Activated CD8-positive, alpha-beta memory T cell treated with anti-CD3 and anti-CD28 coated beads for 48 hours (primary cell): ENCODE measurements around the gene NTPCR.

Experiments used
- DNase-seq, 3 experiments: peaks; one replicate each; pipeline ENCODE4 v3.0.0-alpha.2; 2020; ENCODE audit warnings: low read depth in 2 of 3, low spot score in 2 of 3

The NTPCR gene

DNA sequence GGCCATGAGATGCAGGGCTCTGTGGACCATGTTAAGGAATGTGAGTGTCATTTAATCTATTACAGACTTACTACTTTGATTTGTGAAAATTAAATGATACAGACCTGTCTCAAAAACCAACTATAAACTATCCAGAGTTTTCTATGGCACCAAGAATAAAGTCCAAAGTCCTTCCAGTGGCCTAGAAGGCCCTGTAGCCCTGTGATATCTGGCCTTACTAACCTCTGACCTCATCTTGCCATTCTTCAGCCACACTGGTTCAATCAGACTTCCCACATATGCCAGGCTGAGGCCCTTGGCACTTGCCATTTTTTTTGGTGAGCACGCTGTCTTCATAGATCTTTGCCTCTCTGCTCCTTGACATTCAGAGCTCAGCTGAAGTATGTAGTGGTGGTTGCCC is 7.7 kb downstream of the NTPCR start:
- no peak for DNase-seq

DNA sequence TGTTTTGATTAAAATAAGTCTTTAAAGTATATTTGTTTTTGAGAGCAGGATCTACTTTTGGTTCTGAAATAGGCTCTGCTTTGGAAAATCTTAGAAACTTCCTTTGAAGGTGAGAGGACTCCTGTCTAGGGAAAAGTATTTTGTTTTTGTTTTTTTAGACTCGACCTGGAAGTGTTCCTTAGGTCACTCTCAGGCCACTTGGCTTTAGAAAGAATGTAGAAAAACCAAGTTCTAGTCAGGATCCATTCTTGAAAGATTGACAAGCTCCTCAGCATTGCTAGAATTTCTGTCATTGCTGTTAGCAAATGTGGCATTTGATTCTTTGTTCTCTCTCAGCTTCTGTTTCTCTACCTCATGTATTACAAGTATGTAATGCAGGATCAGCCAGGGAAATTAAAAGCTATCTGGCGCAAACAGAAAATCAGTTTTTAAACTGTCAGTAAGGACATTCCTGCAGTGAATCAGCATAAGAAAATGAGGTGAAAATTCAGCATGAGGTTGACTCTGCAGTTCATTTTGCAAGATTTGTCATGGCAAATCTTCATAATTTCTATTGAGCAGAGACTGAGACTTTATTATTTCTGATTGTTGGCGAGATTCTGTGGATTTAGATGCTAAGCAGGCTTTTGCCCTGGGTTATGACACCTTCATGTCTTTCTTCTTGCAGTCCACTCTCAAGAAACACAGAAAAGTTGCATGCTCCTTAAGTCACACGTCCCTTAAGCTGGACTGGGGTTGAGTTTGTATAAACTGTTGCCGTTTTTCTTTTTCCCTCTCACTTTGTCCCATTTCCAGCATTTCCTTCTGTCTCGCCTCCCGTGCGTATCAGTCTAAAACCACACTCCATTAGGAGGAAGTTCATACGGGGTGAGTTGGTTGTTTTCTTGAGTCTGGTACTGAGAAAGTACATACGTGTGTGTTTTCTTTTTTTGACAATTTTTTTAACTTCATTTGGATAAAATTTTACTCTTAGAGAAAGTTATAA is 12.6 kb downstream of the NTPCR start:
- no peak for DNase-seq

DNA sequence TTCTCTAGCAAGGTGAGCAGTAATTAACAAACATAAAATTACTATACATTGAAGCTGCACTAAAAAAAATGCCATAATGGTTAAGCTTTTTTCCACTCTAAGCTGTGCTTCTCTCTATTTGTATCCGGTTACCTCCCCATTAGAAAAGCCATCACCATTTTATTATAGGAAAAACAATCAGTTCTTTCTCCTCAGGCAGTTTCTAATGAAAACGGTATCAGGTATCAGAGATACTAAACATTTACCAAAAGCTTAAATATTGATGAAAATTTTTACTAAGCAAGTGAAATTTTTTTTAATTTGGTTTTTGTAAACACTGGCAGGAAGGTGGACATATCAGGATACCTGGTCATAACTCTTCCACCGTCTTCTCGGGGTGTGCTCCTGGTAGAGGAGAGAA is 14.2 kb downstream of the NTPCR start:
- DNase-seq: no peak

DNA sequence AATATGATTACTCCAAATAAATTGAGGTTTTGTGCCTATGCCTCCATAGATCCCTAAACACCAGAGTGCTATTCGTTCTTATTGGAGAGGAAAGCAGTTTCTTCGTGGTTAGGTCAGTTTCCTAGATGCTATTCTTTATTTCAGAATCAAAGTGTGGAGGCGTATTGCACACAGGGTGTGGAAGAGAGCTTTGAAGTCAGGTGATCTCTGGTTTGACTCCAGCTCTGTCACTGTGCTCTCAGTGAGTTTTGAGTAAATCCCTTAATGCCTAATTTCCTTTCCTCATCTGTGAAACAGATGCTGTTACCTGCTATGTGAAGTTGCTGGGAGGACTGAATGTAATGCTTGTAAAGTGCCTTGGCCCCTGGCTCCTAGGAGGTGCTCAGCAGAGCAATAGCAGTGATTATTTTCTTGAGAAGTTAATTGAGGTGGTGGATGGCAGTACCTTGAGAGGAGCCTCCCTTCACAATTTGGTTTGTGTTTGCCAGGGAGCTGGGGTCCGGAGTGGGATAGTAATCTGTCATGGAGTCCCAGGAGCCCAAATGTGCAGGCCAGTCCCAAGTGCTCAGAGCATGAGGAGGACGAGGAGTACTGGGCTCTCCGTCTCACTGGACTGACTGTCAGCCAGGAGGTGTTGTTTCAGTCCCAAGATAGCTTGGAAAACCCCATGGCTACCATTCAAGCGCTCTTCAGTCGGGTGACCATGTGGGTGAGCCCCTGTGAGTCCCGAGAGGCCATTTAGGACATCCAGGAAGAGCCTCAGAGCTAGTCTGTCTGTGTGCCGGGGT is 14.9 kb downstream of the NTPCR start:
- no peak for DNase-seq

DNA sequence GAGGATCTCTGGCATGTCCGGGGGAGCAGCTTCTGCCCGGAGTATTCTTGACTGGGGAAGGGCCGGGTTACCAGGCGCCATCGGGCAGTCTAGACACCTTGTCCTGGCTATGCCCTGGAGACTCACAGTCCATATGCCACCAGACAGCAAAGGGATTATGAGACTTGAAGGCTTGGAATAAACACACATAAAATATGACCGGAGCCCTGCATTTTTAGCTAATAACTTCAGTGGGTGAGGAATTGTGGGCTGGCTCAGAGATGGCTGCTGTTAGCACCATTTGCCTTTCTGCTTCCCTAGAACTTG is 15.5 kb downstream of the NTPCR start:
- DNase-seq: no peak

DNA sequence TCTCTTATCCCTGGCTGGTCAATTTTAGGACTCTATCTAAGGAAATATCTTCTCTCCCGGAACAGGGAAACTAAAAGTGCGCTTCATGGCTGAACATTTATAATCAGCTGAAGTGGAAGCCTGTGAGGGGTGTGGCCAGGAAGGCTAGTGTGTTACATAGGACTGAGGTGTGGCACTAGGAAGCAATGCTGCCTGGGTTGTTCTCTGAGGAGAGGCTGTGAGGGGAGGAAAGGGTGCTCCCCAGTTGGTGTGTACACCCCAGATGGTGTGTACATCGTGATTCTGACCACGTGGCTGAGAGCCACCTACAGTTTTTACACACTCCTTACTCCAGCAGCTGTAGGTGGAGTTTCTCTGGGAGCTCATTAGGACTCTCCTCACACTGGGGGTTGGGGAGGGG is 16.3 kb downstream of the NTPCR start:
- no peak for DNase-seq

DNA sequence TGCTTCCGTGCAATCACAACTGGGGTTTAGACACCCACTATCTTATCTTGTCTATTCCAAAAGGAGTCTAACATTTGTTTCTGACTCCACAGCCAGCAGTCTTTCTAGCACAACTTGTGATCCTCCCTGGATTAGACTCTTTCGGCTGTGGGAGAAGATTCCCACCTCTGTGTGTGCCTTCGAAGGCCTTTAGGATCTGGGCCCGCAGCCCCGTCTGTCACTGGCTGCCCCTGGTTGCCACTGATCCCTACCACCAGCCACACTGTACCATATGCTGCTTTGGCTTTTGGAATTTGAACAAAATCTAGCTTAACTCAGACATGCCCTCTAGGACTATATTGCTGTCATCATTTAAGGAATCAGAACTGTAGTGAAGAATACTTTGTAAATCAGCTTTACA is 18.0 kb downstream of the NTPCR start:
- DNase-seq: no peak

DNA sequence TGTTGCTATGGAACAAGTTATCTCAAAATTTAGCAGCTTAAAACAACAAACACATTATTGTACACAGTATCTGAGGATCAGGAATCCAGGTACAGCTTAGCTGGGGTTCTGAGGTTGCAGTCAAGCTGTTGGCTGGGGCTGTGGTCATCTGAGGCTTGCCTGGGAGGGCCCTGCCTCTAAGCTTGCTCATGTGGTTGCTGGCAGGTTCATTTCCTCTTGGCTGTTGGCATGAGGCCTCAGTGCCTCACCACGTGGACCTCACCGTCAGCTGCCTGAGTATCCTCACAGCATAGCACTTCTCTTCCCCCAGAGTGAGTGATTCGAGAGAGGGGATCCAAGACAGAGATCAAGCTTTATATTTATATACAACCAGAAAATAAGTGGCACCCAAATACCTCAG is 18.6 kb downstream of the NTPCR start:
- no peak for DNase-seq

DNA sequence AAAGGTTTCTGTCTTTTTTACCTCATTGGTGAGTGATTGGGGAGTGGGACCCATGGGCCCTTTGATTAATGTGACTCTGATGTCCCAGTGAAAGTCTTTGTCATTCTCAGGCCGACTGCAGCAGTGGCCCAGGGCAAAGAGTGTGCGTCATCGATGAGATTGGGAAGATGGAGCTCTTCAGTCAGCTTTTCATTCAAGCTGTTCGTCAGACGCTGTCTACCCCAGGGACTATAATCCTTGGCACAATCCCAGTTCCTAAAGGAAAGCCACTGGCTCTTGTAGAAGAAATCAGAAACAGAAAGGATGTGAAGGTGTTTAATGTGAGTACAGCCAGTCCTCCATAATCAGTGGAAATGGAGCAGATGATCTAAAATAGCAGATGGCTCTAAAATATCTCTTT is 19.4 kb downstream of the NTPCR start:
- DNase-seq: no peak

DNA sequence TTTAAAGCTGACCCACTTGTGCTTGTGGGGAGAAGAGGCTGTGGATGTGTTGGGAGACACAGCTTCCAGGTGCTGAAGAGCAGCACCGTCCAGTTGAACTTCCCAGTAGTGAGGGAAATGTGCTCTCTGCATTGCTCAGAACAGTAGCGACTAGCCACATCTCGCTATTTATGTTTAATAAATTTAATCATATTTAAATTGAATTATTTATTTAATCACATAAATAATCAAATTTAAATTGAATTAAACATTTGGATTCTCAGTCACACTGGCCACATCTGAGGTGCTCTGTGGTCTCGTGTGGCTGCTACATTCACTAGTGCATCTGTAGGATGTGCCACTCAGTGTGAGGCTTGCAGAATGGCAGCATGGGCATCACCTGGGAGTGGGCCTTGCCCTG is 20.1 kb downstream of the NTPCR start:
- no peak for DNase-seq

DNA sequence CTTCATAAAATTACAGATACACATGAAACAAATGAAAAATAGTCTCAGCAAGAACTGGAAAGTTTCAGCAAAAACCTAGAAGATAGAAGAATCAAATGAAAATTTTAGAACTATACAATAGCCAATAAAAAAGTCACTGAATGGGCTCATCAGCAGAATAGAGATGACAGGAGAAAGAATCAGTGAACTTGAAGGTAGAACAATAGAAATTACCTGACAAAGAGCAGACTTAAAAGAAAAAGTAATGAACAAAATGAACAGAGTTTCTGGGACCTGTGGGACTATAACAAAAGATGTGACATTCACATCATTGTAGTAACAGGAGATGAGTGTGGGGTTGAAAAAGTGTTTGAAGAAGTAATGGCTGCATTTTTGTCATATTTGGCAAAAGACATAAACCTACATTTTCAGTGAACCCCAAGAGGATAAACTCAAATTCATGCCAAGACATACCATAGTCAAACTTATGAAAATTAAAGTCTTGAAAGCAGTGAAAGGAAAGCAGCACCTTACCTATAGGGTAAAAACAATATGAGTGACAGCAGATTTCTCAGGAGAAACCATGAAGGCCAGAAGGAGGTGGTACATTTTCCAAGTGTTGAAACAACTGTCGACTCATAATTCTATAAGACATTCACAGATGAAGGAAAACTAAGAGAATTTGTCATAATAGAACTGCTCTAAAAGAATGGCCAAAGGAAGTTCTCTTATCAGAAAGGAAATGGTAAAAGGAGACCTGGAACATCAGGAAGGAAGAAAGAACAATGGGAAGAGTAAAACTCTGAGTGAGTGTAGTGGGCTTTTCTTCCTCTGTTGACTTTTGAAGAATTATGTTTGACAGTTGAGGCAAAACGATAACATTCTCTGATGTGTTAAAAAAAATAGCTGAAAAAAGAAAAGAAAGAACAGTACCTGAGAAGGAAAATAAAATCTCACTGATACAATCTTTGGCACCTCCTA is 23.5 kb downstream of the NTPCR start:
- DNase-seq: no peak

DNA sequence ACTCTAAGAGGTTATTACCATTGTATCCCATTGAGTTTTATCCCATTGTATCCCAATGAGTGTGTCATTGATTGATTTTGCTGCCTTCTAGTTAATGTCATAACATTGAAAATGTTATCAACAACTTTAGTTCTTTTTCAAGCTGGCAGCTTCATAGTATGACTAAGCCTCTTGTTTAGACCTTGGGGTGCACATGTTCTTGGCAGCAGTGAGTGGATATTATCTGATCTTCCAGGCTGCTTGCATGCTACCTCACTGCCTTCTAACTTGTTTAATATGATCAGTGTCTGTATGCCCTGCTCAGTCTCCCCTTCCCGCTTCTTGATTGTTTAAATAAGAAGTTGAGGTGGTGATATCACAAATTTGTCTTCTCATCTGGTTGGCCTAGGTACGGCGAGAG is 24.6 kb downstream of the NTPCR start:
- DNase-seq: no peak

DNA sequence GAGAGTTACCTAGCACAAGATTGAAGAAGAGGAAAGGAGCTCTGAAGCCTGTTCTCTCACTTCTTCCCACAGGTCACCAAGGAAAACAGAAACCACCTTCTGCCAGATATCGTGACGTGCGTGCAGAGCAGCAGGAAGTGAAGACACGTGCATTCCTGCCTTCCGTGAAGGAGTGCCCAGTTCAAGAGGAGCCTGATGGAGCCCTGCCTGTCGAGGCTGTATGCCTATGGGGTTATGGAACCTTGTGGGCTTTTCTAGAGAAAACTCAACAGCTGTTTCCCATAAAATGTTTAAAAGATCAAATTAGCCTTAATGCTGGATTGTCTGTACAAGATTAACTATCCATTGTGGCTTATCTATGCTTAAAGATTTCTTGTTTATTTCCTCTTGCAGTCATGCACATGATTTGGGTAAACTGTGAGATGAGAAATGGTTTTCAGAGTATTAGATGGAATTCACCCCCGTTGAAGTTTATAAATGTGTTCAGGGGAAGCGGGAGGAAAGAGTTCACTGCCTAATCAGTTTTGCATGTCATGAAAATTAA is 27.8 kb downstream of the NTPCR start:
- no peak for DNase-seq

DNA sequence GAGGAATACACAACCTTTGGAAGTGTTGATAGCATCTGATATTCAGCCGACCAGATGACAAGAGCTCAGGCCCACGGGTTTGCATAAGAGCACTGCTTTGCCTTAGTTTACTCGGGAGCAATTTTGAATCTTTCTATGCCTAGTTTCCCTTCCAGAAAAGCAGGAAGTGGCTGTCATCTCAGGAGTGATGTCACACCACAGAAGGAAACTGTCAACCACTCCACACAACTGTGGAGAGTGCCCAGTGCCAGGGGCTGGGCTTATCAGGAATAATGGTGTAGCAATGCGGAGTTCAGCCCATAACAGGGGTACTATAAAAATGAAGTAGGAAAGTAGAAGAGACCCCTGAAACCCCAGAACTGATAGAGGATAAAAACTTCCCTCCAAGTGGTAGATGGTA is 28.4 kb downstream of the NTPCR start:
- DNase-seq: no peak

DNA sequence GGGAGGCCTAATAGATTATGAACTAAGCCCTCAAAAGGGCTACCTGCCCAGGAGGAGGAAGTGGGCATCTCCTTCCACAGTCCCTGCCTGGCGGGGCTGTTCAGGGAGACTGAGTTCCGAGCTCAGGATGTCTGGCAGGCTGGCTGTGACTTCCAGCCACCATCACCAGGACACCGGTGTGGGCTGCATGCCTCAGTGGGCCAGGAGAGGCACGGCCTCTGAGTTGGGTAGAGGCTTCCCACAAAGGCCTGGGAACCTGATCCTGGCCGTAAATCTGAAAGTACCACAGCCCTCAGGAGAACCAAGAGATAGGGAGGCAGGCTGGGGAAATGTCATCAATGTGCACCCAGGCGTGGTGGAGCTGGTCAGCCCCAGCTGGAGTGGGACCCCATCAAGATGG is 29.1 kb downstream of the NTPCR start:
- no peak for DNase-seq

DNA sequence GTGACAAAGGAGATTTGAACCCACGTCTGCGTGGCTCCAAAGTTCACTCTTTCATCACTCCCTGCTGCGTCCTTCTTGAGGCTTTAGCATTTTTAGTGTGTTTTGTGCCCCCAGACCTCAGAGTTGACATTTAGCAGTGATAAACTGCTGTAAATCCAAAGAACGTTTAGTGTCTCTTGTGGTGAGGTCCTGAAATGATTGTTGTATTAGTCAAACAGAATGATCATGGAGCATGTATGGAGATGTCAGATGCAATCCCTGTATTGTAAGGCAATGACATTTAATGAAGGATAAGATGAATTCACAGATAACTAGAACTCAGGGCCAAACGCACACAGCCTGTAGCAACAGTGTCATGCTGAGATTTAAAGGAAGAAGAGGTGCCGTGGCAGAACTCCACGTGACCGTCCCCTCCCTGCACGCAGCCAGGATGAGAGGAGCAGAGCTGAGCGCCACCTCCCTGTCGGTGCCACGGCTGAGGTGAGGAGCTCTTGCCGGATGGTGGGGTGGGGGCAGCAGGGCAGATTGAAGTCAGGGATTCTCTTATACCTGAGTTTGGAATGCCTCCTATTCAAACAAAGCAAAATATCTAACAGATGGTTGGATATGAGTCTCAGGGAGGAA is 30.1 kb downstream of the NTPCR start:
- DNase-seq: no peak

DNA sequence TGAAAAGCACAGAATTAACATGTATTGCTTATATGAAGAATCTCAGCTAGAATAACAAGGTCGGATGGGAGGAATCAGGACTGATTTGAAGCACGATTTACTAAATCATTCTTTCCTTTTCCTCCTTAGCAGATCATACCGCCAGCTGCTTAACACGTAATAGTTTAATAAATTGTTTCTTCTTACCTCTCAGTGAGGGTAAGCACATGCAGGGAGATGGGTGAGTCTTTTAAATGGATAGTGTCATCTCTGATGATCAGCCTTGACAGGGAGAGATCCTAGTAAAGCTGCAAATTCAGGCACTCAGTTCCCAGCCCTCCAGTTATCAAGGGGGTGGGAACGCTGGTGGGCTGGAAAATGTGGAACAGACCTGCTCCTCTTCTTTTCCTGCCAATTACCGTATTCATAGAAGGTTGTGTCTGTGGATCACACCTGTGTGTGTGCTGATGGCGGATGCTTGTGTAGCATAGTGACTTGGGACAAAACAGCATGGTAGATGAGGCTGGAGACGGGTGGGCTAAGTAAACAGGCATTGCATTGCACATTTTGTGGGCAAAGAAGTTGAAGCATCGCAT is 30.7 kb downstream of the NTPCR start:
- DNase-seq: no peak

DNA sequence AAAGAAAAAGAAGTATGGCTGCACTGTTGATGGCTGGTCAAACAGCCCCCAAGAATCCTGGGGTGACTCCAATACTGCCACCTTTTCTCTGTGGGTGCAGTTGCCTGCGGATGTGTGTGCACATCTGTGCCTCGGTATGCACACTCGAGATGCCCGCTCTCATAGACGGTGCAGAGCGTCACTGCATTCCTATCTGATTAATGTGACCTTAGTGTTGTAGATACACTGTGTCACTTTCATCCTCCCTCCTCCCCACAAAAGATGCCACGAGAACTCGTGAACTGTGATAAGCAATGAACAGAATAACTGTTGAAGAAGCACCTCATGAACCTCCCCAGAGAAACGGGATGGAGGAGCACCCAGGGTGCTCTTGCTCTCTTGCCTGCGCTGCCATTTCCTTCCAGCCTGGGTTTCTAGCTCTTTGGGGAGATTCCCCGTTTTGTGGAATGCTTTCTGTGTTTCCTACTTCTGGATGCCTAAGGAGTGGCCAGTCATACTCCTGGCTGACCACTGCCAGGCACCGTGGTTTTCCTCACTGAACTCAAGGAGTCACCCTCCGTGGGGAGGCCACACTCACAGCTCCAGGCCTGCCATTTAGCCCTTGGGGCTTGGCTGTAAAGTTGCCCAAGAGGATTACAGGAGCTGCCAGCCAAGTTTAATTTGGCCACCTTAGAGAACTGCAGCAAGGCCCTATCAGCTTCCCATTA is 32.0 kb downstream of the NTPCR start:
- no peak for DNase-seq

DNA sequence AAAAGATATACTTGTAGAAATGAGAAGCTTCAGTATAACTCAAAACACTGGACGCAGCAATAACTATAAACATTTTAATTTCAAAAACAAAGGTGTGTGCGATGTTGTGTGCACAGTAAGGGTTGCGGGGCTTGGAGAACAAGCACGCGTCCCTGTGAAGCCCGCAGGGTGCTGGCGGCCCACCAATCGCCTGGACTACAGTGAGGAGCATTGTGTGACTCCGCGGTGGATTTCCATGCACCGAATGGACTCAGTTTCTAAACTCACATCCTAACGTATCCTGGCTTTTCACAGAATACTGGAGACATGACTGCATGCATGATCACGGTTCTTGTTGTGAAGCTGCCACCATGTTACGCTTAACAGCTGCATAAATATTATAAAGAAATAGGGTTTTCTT is 33.0 kb downstream of the NTPCR start:
- DNase-seq: no peak
